Transverse colon (tissue), 4 donors: ENCODE data around the gene LRRC23. TPM values are rescaled to one million over a fixed set of nuclear protein-coding genes. Genes with fewer than 3 reads are reported as not detected.

Source experiments
- DNase-seq: peaks from one replicate; pipeline ENCODE4 v3.0.0-alpha.2; 2019
- H3K27ac ChIP-seq, 4 donors: fragments of 200-600 bp; sonication (generic); 2 replicates each; pipeline ENCODE4 v1.5.1; 2016 to 2018; ENCODE audit warnings: inconsistent platforms in 4 of 4
- H3K27me3 ChIP-seq: fragments of 200-600 bp; sonication (generic); 2 replicates; pipeline ENCODE4 v1.5.1; 2017; ENCODE audit warnings: inconsistent platforms
- H3K36me3 ChIP-seq, 4 donors: fragments of 200-600 bp; sonication (generic); 2 replicates each; pipeline ENCODE4 v1.5.1; 2017 to 2019; ENCODE audit warnings: inconsistent platforms in 4 of 4
- H3K4me1 ChIP-seq, 4 donors: fragments of 200-600 bp; sonication (generic); 2 replicates each; pipeline ENCODE4 v1.5.1; 2017 to 2020; ENCODE audit warnings: inconsistent platforms in 4 of 4
- H3K4me3 ChIP-seq, 4 donors: fragments of 200-600 bp; sonication (generic); 1 replicate in 1 of 4; 2 replicates in 3 of 4; pipeline versions ENCODE4 v1.5.1 to v1.6.1; 2017 to 2019; ENCODE audit warnings: inconsistent platforms in 4 of 4
- H3K9me3 ChIP-seq, 2 donors: fragments of 200-600 bp; sonication (generic); 2 replicates each; pipeline ENCODE4 v1.5.1; 2017 to 2019; ENCODE audit warnings: inconsistent platforms in 2 of 2
- EP300 ChIP-seq: sonication (generic); formaldehyde crosslinking; IDR thresholded peaks from one replicate; pipeline ENCODE4 v1.6.1; 2017; ENCODE audit warnings: antibody characterized with exemption, low read depth
- POLR2A ChIP-seq: fragments of 450-650 bp; IDR thresholded peaks from one replicate; pipeline ENCODE4 v1.6.1; 2016; ENCODE audit warnings: antibody characterized with exemption, mild to moderate bottlenecking, moderate library complexity
- POLR2AphosphoS5 ChIP-seq, 3 donors: sonication (generic); formaldehyde crosslinking; IDR thresholded peaks; one replicate each; pipeline ENCODE4 v1.6.1; 2016; ENCODE audit warnings: antibody characterized with exemption in 3 of 3
- WGBS, 2 donors: methylation state at CpG; one replicate each; pipeline ENCODE4 v1.1.5; 2018; ENCODE audit warnings: low coverage in 1 of 2; 5-methylcytosine and 5-hydroxymethylcytosine counted together
- in situ Hi-C, 4 donors: fragments of 200-750 bp; cut with MboI; loops; one replicate each; pipeline versions ENCODE4 v1.15.0 to v1.15.1; 2017; ENCODE audit warnings: low sequenced_read_pairs in 3 of 4, low pct_ligation_motif_present in 1 of 4, low pct_unique_long_range_greater_than_20kb in 1 of 4
- intact Hi-C: fragments of 100-400 bp; cut with DNase I; formaldehyde crosslinking; loops from one replicate; pipeline ENCODE4 v1.15.1; 2023; ENCODE audit warnings: low total_unique reads
- total RNA-seq, 4 donors: library from RNA; depleted of rRNA; stranded (reverse); fragments of >200 nt; gene quantifications; one replicate each; pipeline ENCODE4 v1.1.0, GENCODE V29; 2016
- TF ChIP-seq, protein P1 (sequence below), 5 experiments: fragments of 200-600 bp in 3 of 5; fragments of 450-650 bp in 2 of 5; sonication (generic) in 3 of 5; IDR thresholded peaks; 1 replicate in 2 of 5; 2 replicates in 3 of 5; pipeline ENCODE4 v1.5.1; 2016 to 2017; ENCODE audit warnings: antibody characterized with exemption in 5 of 5, inconsistent platforms in 3 of 5, mild to moderate bottlenecking in 2 of 5, moderate library complexity in 1 of 5

The LRRC23 gene
- total RNA-seq, 4 donors from 2014 or later = 0.60 to 11.3 (median 5.9) TPM; not detected in 1

DNA sequence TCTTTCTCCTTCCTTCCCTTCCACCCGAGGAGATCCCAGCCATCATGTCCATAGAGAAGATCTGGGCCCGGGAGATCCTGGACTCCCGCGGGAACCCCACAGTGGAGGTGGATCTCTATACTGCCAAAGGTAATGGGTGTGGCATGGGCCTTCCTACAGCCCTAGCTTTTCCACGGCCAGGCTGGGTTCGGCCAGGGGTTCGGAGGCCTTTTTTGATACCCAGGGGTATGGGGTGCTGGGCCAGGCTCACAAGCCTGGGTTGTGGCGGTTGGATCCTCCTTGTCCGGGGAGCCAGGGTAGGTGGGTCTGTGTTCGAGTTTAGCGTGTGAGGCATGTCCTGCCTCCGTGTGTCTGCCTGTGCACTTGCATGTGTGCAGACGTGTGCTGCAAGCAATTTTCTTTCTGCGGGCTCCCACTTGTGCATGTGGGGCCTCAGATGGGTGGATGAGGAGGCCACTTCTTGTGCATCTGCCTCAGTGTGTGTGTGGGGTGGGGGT is 11.2 kb downstream of the LRRC23 start:
- no peak overlapping the region for H3K4me3 ChIP-seq
- intact Hi-C loops = no loop called here

DNA sequence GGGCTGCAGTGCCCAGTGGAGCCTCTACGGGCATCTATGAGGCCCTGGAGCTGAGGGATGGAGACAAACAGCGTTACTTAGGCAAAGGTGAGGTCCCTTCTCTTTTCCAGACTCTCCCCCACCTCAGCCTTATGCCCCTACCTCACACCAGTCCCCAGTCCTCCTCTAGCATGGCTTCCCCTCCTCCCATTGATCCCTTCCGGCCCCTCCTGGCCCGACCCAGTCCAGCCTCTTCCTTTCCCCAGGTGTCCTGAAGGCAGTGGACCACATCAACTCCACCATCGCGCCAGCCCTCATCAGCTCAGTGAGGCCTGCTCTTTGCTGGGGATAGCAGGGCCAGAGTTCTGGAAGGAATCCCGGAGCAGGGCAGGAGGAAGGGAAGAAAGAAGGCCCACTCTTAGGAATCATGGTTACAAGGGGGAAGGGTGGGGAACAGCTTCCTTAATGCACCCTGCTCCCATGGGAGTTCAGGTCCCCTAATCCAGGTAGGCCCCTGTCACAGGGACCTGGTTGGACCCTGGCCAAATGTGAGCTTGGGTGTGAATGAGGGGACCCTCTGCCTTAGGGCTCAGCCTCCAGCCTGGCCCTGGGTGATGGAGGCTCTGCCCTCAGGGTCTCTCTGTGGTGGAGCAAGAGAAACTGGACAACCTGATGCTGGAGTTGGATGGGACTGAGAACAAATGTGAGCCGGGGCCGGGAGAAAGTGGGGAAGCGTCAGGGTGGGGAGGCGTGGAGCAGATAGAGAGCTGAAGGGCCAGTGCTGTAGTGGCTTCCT is 12.0 kb downstream of the LRRC23 start:
- intact Hi-C loops = no loop called here
- Histone ChIP-seq H3K4me1 (peaks cover 13 to 21% (median 17%) of the 10 kb centered on the region in 4 donors), H3K27me3 (peaks cover 18% of the 10 kb centered on the region), H3K9me3 (no peaks in the 10 kb centered on the region), H3K27ac (no peak overlapping the region), H3K4me3 (no peak overlapping the region), H3K36me3 (no peaks in the 10 kb centered on the region)
- DNase-seq = no peak
- 91 to 94% methylated on average over 5 to 11 of the region's 11 CpGs for WGBS, 2 donors
- in situ Hi-C loops = loop anchor here in 1 of 4 donors (25.0 kb wide), 1 partner anchor 196 kb away; the partner anchor contains the start of gene C1RL
- TF ChIP-seq POLR2A = no peak
- TF ChIP-seq, protein P1, sequence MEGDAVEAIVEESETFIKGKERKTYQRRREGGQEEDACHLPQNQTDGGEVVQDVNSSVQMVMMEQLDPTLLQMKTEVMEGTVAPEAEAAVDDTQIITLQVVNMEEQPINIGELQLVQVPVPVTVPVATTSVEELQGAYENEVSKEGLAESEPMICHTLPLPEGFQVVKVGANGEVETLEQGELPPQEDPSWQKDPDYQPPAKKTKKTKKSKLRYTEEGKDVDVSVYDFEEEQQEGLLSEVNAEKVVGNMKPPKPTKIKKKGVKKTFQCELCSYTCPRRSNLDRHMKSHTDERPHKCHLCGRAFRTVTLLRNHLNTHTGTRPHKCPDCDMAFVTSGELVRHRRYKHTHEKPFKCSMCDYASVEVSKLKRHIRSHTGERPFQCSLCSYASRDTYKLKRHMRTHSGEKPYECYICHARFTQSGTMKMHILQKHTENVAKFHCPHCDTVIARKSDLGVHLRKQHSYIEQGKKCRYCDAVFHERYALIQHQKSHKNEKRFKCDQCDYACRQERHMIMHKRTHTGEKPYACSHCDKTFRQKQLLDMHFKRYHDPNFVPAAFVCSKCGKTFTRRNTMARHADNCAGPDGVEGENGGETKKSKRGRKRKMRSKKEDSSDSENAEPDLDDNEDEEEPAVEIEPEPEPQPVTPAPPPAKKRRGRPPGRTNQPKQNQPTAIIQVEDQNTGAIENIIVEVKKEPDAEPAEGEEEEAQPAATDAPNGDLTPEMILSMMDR (IDR thresholded peaks at IDR 0.05) = no peak
- TF ChIP-seq POLR2AphosphoS5 (IDR thresholded peaks at IDR 0.05) = no peak
- no peak for TF ChIP-seq EP300

More for the DNA sequence above, 11.2 kb downstream of the LRRC23 start:
- no peaks in the 10 kb centered on the region for H3K36me3 ChIP-seq
- peaks cover 18% of the 10 kb centered on the region for H3K27me3 ChIP-seq
- peak overlapping the region in 1 of 4 donors; percentile 90 for H3K27ac ChIP-seq
- in situ Hi-C loops = loop anchor here in 1 of 4 donors (25.0 kb wide), 1 partner anchor 196 kb away; the partner anchor contains the start of gene C1RL
- WGBS, 2 donors = 71% methylated on average over 14 of the region's 14 CpGs; no CpG with 5 or more reads in 1 of the 2 donors
- DNase-seq = no peak
- peaks cover 13 to 21% (median 17%) of the 10 kb centered on the region in 4 donors for H3K4me1 ChIP-seq
- TF ChIP-seq POLR2A (no peak), POLR2AphosphoS5 (IDR thresholded peaks at IDR 0.05) (no peak), EP300 (no peak)
- TF ChIP-seq, protein P1 (IDR thresholded peaks at IDR 0.05) = no peak
- H3K9me3 ChIP-seq = no peaks in the 10 kb centered on the region

DNA sequence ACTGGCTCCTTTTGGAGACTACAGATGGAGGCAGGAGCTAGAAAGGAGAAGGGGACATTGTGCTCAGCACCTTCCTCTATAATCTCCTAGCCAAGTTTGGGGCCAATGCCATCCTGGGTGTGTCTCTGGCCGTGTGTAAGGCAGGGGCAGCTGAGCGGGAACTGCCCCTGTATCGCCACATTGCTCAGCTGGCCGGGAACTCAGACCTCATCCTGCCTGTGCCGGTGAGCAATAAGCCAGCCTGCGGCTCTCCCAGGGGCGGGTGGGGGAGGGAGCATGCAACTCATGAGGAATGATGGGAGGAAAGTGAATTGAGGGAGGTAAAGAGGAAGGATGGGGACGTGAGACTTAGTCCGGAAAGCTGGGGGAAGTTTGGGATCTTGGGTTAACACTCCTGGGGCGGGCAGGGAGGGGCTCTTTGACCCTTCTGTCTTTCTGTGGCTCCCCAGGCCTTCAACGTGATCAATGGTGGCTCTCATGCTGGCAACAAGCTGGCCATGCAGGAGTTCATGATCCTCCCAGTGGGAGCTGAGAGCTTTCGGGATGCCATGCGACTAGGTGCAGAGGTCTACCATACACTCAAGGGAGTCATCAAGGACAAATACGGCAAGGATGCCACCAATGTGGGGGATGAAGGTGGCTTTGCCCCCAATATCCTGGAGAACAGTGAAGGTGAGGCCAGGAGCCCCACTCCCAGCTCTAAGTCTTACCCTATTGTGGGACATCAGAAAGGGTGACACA is 13.0 kb downstream of the LRRC23 start:
- in situ Hi-C loops = loop anchor here in 1 of 4 donors (25.0 kb wide), 1 partner anchor 195 kb away; the partner anchor contains the start of gene C1RL
- Histone ChIP-seq H3K4me3 (no peak overlapping the region), H3K27ac (no peak overlapping the region), H3K4me1 (peaks cover 13 to 21% (median 17%) of the 10 kb centered on the region in 4 donors), H3K27me3 (peaks cover 15% of the 10 kb centered on the region), H3K36me3 (no peaks in the 10 kb centered on the region), H3K9me3 (no peaks in the 10 kb centered on the region)
- DNase-seq = no peak
- WGBS, 2 donors = 76 to 89% methylated on average over 5 to 14 of the region's 14 CpGs
- intact Hi-C loops = no loop called here
- no peak for TF ChIP-seq POLR2A
- no peak for TF ChIP-seq EP300
- TF ChIP-seq, protein P1 (IDR thresholded peaks at IDR 0.05) = no peak
- no peak for TF ChIP-seq POLR2AphosphoS5 (IDR thresholded peaks at IDR 0.05)

DNA sequence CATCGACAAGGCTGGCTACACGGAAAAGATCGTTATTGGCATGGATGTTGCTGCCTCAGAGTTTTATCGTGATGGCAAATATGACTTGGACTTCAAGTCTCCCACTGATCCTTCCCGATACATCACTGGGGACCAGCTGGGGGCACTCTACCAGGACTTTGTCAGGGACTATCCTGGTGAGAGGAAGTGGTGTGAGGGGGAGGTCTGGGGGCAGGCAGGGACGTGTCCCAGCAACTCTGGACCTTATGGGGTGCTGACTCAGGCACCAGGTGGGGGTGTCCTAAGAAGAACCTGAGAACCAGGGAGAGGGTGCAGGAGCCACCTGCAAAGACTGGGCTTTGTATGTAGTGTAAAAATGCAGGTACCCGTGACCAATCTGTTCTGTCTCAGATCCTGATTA is 15.0 kb downstream of the LRRC23 start:
- H3K36me3 ChIP-seq = no peaks in the 10 kb centered on the region
- no peak overlapping the region for H3K4me3 ChIP-seq
- in situ Hi-C loops = loop anchor here in 1 of 4 donors (25.0 kb wide), 1 partner anchor 193 kb away; the partner anchor contains the start of gene C1RL
- 70% methylated on average over 7 of the region's 7 CpGs; no CpG with 5 or more reads in 1 of the 2 donors for WGBS, 2 donors
- intact Hi-C loops = no loop called here
- no peak for DNase-seq
- no peak overlapping the region for H3K27ac ChIP-seq
- no peaks in the 10 kb centered on the region for H3K9me3 ChIP-seq
- peaks cover under 1% of the 10 kb centered on the region for H3K27me3 ChIP-seq
- TF ChIP-seq POLR2AphosphoS5 (IDR thresholded peaks at IDR 0.05) (no peak), EP300 (no peak), POLR2A (no peak)
- TF ChIP-seq, protein P1 (IDR thresholded peaks at IDR 0.05) = no peak
- peaks cover 10 to 21% (median 16%) of the 10 kb centered on the region in 4 donors for H3K4me1 ChIP-seq
